GOT3 (cell line): ENCODE measurements around the gene RNF150.

ENCODE experiments used
- DNase-seq: peaks from one replicate; lab custom pipeline; 2025; ENCODE audit warnings: mixed read lengths; lab: John Stamatoyannopoulos, UW

The RNF150 gene

DNA sequence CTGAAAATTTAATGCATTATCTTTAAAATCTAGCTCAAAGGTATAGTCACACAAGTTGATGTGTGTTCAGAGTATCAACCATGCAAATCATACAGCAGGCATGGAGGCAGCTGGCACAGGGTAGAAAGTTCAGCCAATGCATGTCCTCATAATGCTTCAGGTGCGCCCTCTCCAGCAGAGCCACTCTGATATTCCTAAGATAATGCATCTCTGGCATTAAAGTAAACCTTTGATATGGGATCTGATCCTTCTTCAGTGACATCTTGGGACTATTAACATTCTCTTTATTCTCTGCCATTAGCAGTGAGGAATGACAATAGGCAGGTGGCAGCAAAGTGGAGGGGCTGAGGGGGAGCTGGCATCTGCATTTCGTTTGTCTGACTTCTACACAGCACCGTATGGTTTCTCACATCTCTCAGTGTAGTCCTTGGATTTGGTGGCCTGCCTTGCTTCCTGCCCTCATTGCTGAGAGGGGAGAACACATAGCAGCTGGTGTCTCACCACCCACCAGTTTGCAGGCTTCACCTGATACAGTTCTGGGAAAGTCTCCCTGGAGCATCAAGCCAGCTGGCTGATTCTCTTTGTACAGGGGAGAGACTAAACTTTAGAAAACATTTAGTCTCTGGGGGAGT lies 208.4 kb downstream of the RNF150 start:
- no peak for DNase-seq

DNA sequence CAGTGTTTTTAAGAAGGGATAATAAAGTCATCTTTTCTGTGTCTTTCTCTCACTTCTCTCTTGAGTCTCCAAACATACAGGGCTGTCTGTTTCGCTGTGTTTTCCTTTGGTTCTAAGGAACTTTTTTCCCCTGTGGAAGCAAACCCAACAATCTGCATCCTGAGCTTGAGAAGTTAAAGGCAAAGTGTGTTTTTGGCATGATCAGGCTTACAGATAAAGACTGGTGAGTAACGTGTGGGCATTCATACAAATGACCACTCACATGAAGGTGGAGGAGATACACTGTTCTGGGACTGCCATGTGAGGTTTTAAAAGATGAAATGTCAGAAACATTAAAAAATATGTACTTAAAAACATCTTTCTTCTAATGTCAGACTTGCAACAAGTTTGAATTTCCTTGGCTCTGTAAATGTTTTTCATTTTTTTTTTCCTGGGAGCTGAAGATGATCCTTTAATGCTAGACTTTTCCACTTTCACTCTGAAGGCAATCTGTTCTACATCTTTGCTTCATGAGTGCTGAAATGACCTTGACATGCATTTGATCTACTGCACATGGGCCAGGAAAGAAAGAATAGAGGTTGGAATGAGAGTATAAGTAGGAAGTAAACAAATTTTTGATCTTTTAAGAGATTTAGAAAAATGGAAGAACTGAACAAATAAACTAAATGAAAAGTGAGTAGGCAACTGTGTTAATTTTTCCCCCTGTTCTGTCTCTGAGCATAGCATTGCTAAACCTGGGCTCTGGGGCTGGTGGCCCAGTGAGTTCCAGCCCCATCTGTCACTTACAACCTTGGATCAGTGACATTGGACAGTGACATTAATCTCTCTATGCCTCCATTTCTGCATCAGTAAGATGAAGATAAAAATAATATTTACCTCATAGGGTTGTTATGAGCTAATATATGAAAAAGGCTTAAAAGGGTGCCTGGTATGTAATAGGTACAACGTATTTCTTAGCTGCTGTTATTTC lies 226.0 kb downstream of the RNF150 start:
- DNase-seq, result no peak

DNA sequence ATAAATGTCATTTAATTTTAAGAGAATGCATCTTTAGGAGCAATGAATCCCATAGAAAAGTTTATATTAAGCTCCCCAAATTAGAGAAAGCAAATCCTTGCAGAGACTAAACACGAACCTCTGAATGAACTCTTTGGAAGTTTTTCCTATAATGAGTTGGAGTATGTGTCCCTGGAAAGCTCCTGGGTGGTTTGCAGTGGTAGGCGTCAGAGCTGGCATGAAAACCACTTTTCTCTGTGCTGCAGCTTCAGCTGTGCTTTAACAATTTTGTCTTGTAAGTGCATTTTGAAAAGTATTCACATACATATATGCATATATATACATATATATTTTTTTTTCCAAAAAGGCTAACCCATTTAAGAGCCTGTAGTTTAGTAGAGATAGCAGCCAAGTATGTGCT lies 228.4 kb downstream of the RNF150 start:
- no peak for DNase-seq

DNA sequence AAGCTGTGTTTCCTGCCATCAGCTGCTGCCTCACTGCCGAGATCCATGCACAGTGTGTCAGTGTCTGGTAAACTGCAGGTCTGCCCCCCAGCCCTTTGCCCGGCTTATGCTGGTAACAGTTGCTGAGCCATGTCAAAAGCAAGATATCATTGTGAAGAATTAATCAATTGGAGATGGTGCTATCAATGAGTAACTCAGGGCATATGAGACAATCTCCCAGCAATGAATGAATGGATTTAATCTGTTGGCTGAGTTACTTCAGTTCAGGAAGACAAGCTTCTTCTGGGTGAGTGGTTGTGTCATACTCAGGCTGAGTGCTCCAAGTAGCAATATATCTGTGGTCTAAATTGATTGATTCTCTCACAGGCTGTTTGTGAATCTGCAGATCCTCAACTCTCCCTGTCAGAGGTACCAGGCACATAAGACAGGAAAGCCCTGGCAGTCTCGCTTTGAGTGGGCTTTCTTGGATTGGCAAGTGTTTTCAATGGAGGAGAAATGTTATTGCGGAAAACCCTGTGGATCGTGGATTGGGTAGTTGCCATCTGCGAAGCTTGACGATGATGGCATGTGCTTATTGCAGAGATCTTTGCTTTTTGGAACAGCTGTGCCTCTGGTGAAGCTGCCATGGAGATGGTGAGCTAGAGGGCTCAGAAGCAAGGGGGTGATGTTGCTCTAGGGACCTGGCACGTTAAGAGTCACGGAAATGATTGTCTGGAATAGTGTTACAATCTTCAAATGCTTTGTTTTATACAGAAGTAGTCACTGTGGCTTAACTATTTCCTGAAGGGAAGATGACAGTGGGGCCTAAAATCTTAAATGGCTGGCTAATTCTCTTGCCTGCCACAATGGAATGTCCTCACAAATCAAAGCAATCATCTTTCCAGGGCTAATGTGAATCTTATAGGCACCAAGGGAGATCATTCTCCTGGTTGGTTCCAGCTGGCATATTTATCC lies 229.5 kb downstream of the RNF150 start:
- DNase-seq, result no peak

DNA sequence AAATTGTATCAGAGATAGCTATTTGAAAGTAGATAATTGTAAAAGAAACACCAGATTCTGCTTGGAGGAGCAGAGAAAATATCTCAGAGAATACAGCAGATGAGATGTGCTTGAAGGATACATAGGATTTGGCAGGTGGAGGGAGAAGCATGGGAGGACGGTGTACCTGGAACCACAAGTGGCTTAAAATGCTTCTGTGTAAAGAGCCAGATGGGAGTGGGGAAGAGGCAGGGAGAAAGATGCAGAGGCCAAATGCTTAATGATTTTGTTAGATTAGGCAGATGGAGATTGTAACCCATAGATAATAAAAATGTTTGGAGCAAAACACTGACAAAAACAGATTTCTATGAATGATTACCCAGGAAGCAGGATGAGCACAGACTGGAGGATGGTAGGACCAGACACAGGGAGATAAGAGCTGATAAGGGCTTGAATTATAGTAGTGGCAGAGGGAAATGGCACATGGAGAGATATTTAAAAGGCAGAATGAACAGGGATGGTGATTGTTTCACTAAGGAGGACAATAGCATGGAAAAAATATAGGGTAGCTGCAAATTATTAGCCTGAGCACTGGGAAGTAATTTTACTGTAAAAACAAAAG lies 231.4 kb downstream of the RNF150 start:
- DNase-seq, result no peak

DNA sequence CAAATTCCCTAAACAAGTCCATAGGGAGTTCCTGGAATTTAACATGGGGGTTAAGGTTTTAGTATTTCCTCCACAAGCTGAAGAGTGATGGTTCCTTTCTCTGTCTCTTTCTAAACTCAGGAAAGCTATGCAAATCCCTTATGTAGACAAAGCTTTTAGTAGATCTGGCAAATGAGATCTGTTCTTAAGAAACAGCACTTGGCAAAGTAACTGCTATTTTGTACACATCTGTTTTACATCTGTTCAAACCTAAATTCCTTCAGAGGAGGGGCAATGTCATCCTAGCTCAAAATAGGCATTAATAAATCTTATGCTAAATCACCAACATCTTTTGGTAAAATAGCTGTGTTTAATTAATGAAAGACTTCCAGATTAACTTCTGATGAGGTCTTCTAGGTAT lies 239.3 kb downstream of the RNF150 start:
- no peak for DNase-seq

DNA sequence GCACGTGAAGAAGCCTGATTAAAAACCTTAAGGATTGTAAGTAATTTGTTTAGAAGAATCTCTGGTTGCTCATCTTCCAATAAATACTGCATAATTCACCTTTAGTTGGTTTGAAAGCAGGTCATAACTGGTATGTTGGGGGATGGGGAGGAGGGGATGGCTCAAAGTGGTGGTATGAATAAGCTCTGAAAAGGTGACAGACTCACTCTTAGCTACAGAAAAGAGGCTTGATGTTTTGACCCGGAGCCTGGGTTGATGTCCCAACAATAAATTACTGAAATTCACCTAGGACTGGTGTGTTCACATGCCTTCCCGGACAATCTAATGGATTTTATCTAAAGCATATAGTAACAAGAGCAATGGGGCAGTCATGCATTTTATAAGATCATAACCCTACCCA lies 245.2 kb downstream of the RNF150 start:
- DNase-seq, result no peak

DNA sequence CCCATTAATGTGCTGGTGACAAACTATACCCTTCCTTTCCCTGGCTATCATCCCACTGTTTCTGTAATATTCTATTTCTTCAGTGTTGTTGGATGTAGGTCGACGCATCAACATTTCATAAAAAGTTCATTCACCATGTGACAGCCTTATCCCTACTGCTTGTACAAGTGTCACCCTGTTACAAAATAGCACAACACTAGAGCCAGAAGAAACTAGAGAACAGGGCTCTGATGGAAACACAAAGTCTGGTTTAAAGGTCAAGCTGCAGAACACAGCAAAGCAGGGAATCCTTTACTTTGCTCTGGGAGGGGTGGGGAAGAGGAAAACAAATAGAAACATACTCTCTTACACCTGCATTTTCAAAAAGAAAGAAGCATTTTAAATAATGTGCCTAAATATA lies 245.8 kb downstream of the RNF150 start:
- DNase-seq, result no peak

DNA sequence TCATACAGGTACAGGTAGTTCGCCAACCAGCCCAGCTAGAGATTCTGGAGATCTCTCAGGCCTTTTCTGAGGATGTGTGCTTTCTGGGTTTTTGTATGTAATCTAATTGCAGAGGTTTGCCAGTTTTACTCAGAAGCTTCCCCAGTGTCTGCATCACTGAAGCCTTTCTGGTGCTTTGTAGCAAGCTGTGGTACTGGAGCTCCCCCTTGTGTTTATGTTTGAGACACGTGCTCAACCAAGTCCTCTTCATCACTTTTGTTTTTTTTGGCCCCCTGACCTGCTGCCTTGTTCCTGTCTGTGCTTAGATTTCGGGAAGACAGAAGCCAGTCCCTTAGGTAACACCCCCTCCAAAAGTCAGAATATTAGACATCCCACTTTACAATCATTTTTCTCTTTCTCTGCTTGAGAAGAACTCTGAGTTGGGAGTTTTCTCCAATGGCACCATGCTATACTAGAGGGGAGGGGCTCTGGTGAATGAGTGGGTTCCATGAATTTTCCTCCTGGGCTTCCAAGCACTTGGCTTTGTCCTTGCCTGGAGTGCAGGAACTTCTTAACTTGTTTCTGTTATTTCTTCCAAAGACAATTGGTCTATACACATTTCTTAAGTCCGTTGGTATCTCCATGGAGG lies 248.7 kb downstream of the RNF150 start:
- no peak for DNase-seq

DNA sequence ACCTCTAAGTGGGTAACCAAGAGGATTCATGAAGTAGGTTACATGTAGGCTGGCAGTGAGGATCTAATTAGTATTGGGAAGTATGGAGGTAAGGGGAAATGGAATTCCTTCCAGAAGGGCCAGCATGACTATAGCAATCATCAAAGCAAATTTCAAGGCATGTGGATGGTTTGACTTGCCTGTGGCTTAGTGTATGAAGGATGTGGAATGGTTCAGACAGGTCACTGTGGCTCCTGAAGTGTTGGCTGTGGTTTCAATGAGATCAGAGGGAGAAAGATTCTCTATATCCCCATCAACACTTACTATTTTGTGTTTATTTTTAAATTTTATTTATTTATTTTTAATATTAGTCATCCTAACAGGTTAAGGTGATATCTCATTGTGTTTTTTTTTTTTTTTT lies 255.5 kb downstream of the RNF150 start:
- no peak for DNase-seq

DNA sequence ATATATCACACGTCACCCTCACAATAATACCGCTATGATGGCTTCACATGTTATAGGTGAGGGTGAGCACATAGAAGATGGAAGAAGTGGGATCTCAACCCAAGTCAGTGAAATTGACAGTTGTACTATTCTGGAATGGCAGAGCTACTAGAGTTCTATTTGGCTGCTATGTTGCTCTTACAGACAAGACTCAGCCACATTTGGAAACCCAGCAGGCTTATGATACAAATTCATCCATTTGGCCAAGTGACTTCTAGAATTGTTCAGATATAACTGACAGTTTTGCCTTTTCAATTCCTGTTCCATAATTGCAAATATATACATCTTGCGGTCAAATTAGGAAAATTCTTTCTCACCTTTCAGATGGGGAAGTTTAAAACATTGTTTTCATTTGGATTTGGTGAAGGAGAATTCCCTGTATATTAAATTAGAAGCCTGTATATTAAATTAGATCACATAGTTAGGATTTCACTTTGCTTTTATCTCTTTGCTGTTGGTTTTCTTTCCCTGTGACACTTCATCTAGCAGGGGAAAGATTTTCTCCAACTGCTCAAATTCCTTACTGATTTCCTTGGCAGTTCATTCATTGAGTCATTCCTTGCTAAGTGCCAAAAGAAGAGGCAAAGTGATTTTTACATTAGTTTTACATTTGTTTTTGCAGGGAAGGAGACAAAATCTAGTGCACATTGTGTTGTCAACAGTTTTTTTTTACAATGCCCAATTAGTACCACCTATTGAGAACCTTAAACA lies 256.5 kb downstream of the RNF150 start:
- no peak for DNase-seq

DNA sequence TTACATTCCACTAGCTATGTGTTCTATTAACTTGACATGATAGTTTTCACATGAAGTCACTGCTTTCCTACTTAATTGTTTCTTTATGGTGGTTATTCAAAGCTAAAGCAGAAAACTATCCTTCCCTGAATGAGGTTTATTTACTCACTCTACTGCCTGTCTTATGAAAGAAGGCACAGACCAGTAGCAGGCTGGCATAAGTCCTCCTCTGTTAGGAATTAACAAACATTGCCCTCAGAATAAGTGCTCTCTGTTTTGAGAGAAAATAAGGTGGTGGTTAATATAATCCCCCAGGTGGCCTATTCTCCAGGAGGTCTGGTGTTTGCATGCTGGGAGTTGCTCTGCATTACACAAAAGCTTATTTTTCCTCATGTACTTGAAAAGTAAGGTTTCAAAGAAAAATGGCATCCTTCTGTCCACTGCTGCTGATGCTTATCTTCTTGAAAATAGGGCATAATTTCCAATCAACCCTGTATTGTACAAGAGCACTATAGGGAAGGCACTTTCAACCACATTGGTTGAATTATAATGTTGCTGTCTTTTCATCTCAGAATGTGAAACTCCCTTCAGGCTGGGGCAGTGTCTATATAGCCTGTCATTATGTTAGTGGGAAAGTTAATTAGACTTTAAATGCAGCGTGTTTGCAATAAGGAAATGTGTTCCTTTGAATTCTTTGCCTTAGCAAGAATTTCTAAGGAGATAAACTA lies 257.4 kb downstream of the RNF150 start:
- no peak for DNase-seq

DNA sequence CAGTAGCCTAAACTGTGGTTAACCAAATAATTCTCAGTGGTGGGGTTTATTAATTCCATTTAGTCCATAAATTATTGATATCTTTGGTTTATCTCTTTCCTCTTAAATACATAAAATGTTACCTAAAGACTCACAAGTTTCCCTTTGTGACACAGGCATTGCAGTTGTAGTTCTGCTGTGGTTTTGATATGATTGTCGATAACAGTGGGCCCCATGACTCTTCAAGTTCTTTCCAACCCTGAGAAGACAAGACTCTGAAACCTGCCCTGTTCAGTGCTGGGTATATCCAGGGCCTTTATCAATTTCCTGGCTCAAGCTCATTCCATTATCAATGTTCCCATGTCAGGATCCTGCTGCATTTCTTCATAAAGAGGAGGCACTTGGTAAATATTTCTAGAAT lies 259.2 kb downstream of the RNF150 start:
- no peak for DNase-seq

DNA sequence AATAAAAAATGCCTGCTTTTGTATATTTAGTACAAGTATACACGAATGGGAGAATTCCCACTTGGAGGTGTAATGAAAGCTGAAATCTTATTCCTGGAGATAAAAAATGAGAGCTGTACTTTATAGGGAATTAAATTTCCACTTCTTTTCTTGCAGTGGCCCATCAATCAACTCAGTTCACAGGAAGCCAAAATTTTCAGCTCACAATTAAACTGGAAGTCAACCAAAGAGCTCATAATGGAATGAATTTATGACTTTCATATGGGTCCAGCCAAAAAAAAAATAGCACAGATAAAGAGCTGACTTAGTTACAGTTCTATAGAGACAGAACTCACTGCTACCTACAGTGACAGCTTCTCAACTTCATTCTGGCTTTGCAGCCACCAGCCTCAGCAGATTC lies 261.9 kb downstream of the RNF150 start:
- DNase-seq, result no peak

DNA sequence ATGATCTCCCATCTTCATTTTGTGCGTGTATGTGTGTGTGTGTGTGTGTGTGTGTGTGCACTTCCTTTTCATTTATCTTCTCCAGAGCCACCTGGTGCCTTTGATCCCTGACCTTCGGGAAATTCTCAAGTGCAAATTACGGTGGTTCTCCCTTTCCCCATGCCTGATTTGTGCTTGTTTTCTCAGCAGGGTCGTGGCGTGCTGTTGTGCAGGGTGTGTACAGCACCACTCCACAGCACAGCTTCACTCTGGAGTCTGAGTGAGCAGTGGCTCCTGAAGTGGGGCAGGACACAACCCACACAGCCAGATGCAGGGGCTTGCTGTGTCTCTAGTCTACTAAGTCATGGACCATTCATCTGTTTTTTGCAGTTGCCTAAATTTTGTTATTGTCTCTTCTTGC lies 262.8 kb downstream of the RNF150 start:
- DNase-seq, result no peak

DNA sequence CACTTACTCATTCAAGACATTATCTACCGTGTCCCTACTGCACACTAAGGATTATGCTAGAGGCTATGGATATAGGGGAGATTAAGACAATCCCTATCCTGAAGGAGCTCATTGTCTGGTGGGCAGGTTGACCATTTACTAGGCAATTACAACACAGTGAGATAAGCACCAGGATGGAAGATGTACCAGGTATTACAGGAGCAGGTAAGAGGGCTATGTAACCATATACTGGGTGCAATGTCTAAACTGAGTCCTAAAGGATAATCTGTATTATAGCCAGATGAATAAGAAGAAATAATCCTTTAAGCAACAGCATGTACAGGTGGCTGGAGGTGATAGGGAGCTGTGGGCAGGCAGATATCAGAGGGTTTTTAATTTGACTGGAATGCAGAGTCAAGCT lies 263.8 kb downstream of the RNF150 start:
- no peak for DNase-seq

DNA sequence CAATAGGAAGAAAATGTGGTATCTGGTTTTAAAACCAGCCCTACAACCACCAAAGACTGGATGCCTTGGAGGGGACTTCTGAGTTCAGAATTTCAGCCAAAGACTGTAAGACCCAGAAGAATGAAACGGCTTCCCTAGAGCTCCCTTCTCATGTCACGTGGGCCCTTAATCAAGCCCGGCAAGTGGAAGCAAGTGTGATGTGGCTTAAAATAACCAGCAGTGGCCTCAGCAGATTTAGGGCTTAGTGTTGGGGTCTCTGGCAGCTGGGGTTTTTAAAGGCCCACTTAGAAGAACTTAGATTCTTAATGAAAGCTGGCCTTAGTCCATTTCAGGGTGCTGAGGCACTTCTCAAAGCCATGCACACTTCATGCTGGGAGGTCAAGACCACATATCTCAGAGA lies 265.9 kb downstream of the RNF150 start:
- DNase-seq, result no peak

DNA sequence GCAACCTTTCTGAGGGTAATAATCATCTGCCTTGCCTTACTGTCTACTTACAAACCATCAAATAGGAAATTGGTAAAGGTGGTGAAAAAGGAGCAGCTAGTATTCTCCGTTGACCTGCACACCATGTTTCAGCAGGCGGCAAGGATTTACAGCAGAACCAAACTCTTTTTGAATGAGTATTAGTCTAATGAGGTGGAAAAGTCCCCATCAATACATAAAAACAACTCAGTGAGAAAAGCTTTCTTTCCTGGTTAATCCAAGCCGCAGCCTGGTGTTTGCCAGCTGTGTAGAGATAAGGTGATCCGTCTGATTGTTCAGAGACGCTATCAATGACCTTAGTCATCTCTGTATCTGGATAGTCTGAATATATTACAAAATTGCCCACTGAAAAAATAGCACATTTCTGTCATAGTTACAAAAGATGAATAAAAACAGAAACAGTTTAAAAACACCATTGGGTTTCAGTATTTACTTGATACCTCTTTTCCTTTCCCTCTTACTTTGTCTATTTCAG lies 266.7 kb downstream of the RNF150 start:
- DNase-seq, result no peak

DNA sequence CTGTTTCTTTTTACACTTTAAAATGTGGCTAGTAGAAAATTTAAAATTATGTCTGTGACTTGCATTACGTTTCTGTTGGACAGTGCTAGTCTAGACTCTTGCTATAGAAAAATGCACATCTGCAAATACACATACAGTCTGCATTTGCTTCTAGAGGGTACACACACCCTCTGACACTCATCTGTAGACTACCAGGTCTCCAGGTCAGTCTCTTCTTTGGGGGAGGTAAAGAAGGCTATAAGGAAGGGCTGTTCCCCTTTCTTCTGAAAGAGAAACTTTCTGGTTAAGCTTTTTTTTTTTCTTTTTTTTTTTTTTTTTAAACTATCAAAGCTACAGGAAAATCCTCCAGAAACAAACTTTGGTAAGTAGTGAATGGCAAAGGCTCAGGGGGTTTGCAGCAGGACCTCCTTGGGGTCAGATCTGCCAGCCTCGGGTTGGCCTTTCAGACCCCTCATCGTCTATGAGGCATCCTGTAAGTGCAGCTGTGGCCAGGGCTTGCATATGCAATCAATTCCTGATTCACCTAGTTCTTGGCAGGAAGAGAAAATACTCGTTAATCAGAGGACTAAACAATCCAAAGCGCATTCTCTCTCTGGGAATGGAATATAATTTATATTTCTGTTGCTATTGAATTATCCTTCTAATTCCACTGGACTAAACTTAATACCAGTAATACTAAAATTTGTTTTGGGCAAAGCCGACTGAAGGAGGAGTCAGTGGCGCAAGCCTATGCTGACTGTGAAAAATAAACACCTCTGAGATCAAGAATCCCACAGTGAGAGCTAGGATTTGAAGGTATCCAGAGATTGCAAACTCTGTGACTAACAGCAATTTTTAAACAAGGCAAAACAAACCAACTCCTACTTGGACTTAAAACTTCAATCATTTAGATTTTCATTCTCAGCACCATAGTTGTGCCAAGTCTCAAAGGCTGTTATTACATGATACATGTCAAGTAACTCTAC lies 267.7 kb downstream of the RNF150 start:
- DNase-seq, result no peak
